Neural cell (in vitro differentiated cells): ENCODE measurements around the gene HMX1. TPM values are rescaled to one million over a fixed set of nuclear protein-coding genes. Genes with fewer than 3 reads are reported as not detected.

Experiments
- H2AFZ ChIP-seq: fragments of 200-600, 300-800 bp; sonication (generic), shearing (Covaris generic); 2 replicates; pipeline ENCODE4 v1.6.0; 2014; ENCODE audit warnings: low read depth, mild to moderate bottlenecking, antibody characterized with exemption, low read length, moderate library complexity
- H3F3A ChIP-seq: fragments of 200-600 bp; shearing (Covaris generic); 2 replicates; pipeline ENCODE4 v1.6.1; 2016; ENCODE audit warnings: mild to moderate bottlenecking, moderate library complexity, mixed read lengths, antibody characterized with exemption, low read length; ENCODE audit not compliant: insufficient read depth, poor library complexity, severe bottlenecking
- H3K27ac ChIP-seq: fragments of 200-600, 300-800 bp; sonication (generic), shearing (Covaris generic); 2 replicates; pipeline ENCODE4 v1.5.1; 2014; ENCODE audit warnings: mild to moderate bottlenecking, low read length, moderate library complexity
- H3K27me3 ChIP-seq: fragments of 300-800, 200-600 bp; sonication (generic), shearing (Covaris generic); 2 replicates; pipeline ENCODE4 v1.6.0; 2014; ENCODE audit warnings: mild to moderate bottlenecking, low read depth, low read length, moderate library complexity; ENCODE audit not compliant: insufficient read depth
- H3K36me3 ChIP-seq: fragments of 300-800, 200-600 bp; sonication (generic), shearing (Covaris generic); 2 replicates; pipeline ENCODE4 v1.5.1; 2014; ENCODE audit warnings: mild to moderate bottlenecking, antibody characterized with exemption, low read length, moderate library complexity; ENCODE audit not compliant: insufficient read depth
- H3K4me2 ChIP-seq: fragments of 300-800, 200-600 bp; sonication (generic), shearing (Covaris generic); 2 replicates; pipeline ENCODE4 v1.6.0; 2014; ENCODE audit warnings: mild to moderate bottlenecking, low read length
- H3K4me3 ChIP-seq: fragments of 300-800, 200-600 bp; sonication (generic), shearing (Covaris generic); 2 replicates; pipeline ENCODE4 v1.5.1; 2014; ENCODE audit warnings: mild to moderate bottlenecking, low read length, moderate library complexity
- H3K79me2 ChIP-seq: fragments of 200-600 bp; shearing (Covaris generic); replicated peaks from 2 replicates; pipeline ENCODE4 v1.6.0; 2014; ENCODE audit warnings: mild to moderate bottlenecking, low read length, moderate library complexity; ENCODE audit not compliant: insufficient read depth
- H3K9ac ChIP-seq: fragments of 300-800, 200-600 bp; sonication (generic), shearing (Covaris generic); 2 replicates; pipeline ENCODE4 v1.6.1; 2016; ENCODE audit warnings: mild to moderate bottlenecking, low read length, mixed read lengths
- H3K9me2 ChIP-seq: fragments of 200-600 bp; shearing (Covaris generic); 2 replicates; pipeline ENCODE4 v1.6.1; 2016; ENCODE audit warnings: mild to moderate bottlenecking, low read length, mixed read lengths; ENCODE audit not compliant: insufficient read depth
- H3K9me3 ChIP-seq: fragments of 200-600, 300-800 bp; sonication (generic), shearing (Covaris generic); 2 replicates; pipeline ENCODE4 v1.6.1; 2016; ENCODE audit warnings: mild to moderate bottlenecking, mixed run types, low read length, moderate library complexity, mixed read lengths
- H4K20me1 ChIP-seq: fragments of 200-600 bp; shearing (Covaris generic); 2 replicates; pipeline ENCODE4 v1.6.1; 2016; ENCODE audit warnings: mild to moderate bottlenecking, mixed run types; ENCODE audit not compliant: insufficient read depth
- CTCF ChIP-seq: fragments of 450-650 bp; IDR thresholded peaks from 2 replicates; pipeline ENCODE4 v1.5.1; 2014; ENCODE audit warnings: antibody characterized with exemption, mild to moderate bottlenecking, moderate library complexity; ENCODE audit not compliant: poor library complexity, severe bottlenecking
- EP300 ChIP-seq: fragments of 450-650 bp; conservative IDR thresholded peaks from 2 replicates; pipeline ENCODE4 v1.6.1; 2014; ENCODE audit warnings: antibody characterized with exemption, mild to moderate bottlenecking, moderate library complexity; ENCODE audit not compliant: poor library complexity, severe bottlenecking
- EZH2 ChIP-seq: fragments of 200-600, 300-800 bp; shearing (Covaris generic), sonication (generic); IDR thresholded peaks from 2 replicates; pipeline ENCODE4 v1.6.1; 2014; ENCODE audit warnings: antibody characterized with exemption, low read length, borderline replicate concordance, mild to moderate bottlenecking; ENCODE audit not compliant: insufficient read depth, poor library complexity, severe bottlenecking
- MXI1 ChIP-seq: fragments of 450-650 bp; conservative IDR thresholded peaks from 2 replicates; pipeline ENCODE4 v1.6.1; 2014; ENCODE audit warnings: antibody characterized with exemption, mild to moderate bottlenecking; ENCODE audit not compliant: poor library complexity, severe bottlenecking
- POLR2AphosphoS5 ChIP-seq: IDR thresholded peaks from 2 replicates; pipeline ENCODE4 v1.6.1; 2012
- RAD21 ChIP-seq: fragments of 450-650 bp; conservative IDR thresholded peaks from 2 replicates; pipeline ENCODE4 v1.6.1; 2014; ENCODE audit warnings: antibody characterized with exemption, mild to moderate bottlenecking, moderate library complexity
- REST ChIP-seq: IDR thresholded peaks from 2 replicates; pipeline ENCODE4 v1.6.1; 2012; ENCODE audit warnings: borderline replicate concordance
- SMC3 ChIP-seq: fragments of 450-650 bp; conservative IDR thresholded peaks from 2 replicates; pipeline ENCODE4 v1.6.1; 2014; ENCODE audit warnings: antibody characterized with exemption, mild to moderate bottlenecking, moderate library complexity; ENCODE audit not compliant: poor library complexity
- TAF1 ChIP-seq: IDR thresholded peaks from 2 replicates; pipeline ENCODE4 v1.6.1; 2012; ENCODE audit warnings: low read depth
- polyA plus RNA-seq: library from polyadenylated mRNA; depleted of rRNA; stranded (reverse); fragments of >200 nt; gene quantifications from 2 replicates; pipeline ENCODE4 v1.2.3, GENCODE V29; 2014

Gene HMX1
- polyA plus RNA-seq, 1 donor from 2014 or later, result 0.89 TPM

GRCh38 chr4:8836664-8837171 lies 34.9 kb downstream of the HMX1 start:
- no peak overlapping the region for H3K27ac ChIP-seq
- no peaks in the 10 kb centered on the region for H4K20me1 ChIP-seq
- no peak for TF ChIP-seq SMC3
- no peak for TF ChIP-seq MXI1
- no peak for TF ChIP-seq RAD21
- no peak for TF ChIP-seq POLR2AphosphoS5
- no peak for TF ChIP-seq TAF1
- no peak for TF ChIP-seq EP300
- no peak for TF ChIP-seq EZH2

GRCh38 chr4:8835521-8836365 lies 35.9 kb downstream of the HMX1 start:
- H3K79me2 ChIP-seq, result no peaks in the 10 kb centered on the region
- no peak overlapping the region for H2AFZ ChIP-seq
- no peaks in the 10 kb centered on the region for H3K36me3 ChIP-seq
- H3K9me2 ChIP-seq, result no peaks in the 10 kb centered on the region
- no peak overlapping the region for H3K4me3 ChIP-seq
- no peaks in the 10 kb centered on the region for H3K9me3 ChIP-seq
- H3K4me2 ChIP-seq, result no peak overlapping the region
- H3F3A ChIP-seq, result no peaks in the 10 kb centered on the region
- H3K27me3 ChIP-seq, result no peaks in the 10 kb centered on the region
- H3K27ac ChIP-seq, result no peak overlapping the region
- no peak overlapping the region for H3K9ac ChIP-seq
- no peak for TF ChIP-seq EP300
- no peak for TF ChIP-seq REST
- no peak for TF ChIP-seq MXI1
- no peak for TF ChIP-seq TAF1
- no peak for TF ChIP-seq EZH2
- no peak for TF ChIP-seq CTCF
- TF ChIP-seq POLR2AphosphoS5, result no peak
- TF ChIP-seq SMC3, result no peak
- no peak for TF ChIP-seq RAD21
- no peaks in the 10 kb centered on the region for H4K20me1 ChIP-seq

More at GRCh38 chr4:8836664-8837171, 34.9 kb downstream of the HMX1 start:
- no peaks in the 10 kb centered on the region for H3K9me3 ChIP-seq
- no peaks in the 10 kb centered on the region for H3K9me2 ChIP-seq
- no peak overlapping the region for H2AFZ ChIP-seq
- no peaks in the 10 kb centered on the region for H3F3A ChIP-seq
- no peak overlapping the region for H3K4me2 ChIP-seq
- no peak overlapping the region for H3K4me3 ChIP-seq
- no peaks in the 10 kb centered on the region for H3K27me3 ChIP-seq
- no peaks in the 10 kb centered on the region for H3K36me3 ChIP-seq
- H3K9ac ChIP-seq, result no peak overlapping the region
- H3K79me2 ChIP-seq, result no peaks in the 10 kb centered on the region
